Adrenal gland (tissue), 12 donors: ENCODE results near the gene TDG. TPM values are rescaled to one million over a fixed set of nuclear protein-coding genes. Genes with fewer than 3 reads are reported as not detected.
"Not testable (repeated sequence)": the region's sequence is repeated elsewhere in the genome, so short reads cannot be mapped to it uniquely, and the experiment has no call there.

Experiments used
- DNase-seq, 7 donors: peaks; one replicate each; pipeline ENCODE4 v3.0.0-alpha.2; 2019 to 2020
- H3K27ac ChIP-seq, 5 donors: fragments of 200-600 bp; sonication (generic) in 4 of 5; 1 replicate in 3 of 5; 2 replicates in 2 of 5; pipeline versions ENCODE4 v1.5.1 to v1.8.0; 2016 to 2020; ENCODE audit warnings: mild to moderate bottlenecking in 1 of 5
- H3K27me3 ChIP-seq: fragments of 200-600 bp; 2 replicates; pipeline ENCODE4 v1.8.0; 2021
- H3K36me3 ChIP-seq, 2 donors: fragments of 200-600 bp; replicated peaks in 1 of 2; 1 replicate in 1 of 2; 2 replicates in 1 of 2; pipeline versions ENCODE4 v1.5.1 to v1.8.0; 2018 to 2022
- H3K4me1 ChIP-seq, 2 donors: fragments of 200-600 bp; replicated peaks in 1 of 2; 1 replicate in 1 of 2; 2 replicates in 1 of 2; pipeline versions ENCODE4 v1.5.1 to v1.8.0; 2018 to 2021
- H3K4me3 ChIP-seq, 4 donors: fragments of 200-600 bp; sonication (generic) in 3 of 4; one replicate each; pipeline ENCODE4 v1.5.1; 2016 to 2018
- H3K9me3 ChIP-seq, 3 donors: fragments of 200-600 bp; sonication (generic) in 1 of 3; replicated peaks in 1 of 3; 1 replicate in 2 of 3; 2 replicates in 1 of 3; pipeline versions ENCODE4 v1.5.1 to v1.8.0; 2016 to 2021
- POLR2A ChIP-seq, 2 donors: fragments of 450-650 bp; IDR thresholded peaks; one replicate each; pipeline ENCODE4 v1.6.1; 2017; ENCODE audit warnings: antibody characterized with exemption in 2 of 2, mild to moderate bottlenecking in 2 of 2, moderate library complexity in 1 of 2
- WGBS, 4 donors: extraction: QIAGEN DNeasy Blood & Tissue Kit in 2 of 4; methylation state at CpG; one replicate each; pipeline versions ENCODE4 v1.1.5 to v1.1.7; 2013 to 2017; 5-methylcytosine and 5-hydroxymethylcytosine counted together
- intact Hi-C, 2 donors: fragments of 100-400 bp; cut with DNase I; formaldehyde crosslinking; loops; one replicate each; pipeline versions ENCODE4 v1.14.1 to v1.15.0; 2022 to 2023
- polyA plus RNA-seq, 3 donors: library from polyadenylated mRNA; stranded (reverse); fragments of 200-250 nt in 2 of 3; fragments of 350-450 nt in 1 of 3; fragmentation: Illumina TruSeq in 1 of 3; extraction: RNeasy Lipid Tissue Mini Kit (QIAGEN cat#74804) in 1 of 3; gene quantifications; one replicate each; pipeline ENCODE4 v1.2.3, GENCODE V29; 2013 to 2014
- total RNA-seq, 9 donors: library from RNA; depleted of rRNA in 4 of 9; stranded (reverse); fragments of >200 nt in 4 of 9; fragments of 120-200 nt in 1 of 9; fragmentation: NEBNext Ultra II Directional in 1 of 9; extraction: Animal tissue kit (Norgen Biotek cat#: 25700) in 1 of 9; gene quantifications; one replicate each; pipeline versions ENCODE4 v1.1.0 to v1.2.4, GENCODE V29; 2013 to 2023
- TF ChIP-seq, protein P1 (sequence below), 6 experiments: fragments of 450-650 bp in 4 of 6; fragments of 200-600 bp in 2 of 6; sonication (generic) in 1 of 6; IDR thresholded peaks; 1 replicate in 5 of 6; 2 replicates in 1 of 6; pipeline versions ENCODE4 v1.5.1 to v1.8.0; 2016 to 2021; ENCODE audit warnings: antibody characterized with exemption in 6 of 6, mild to moderate bottlenecking in 2 of 6, moderate library complexity in 1 of 6
- donor health status: healthy with polysubstance abuse.
- donor health status: Bipolar disorder and iron deficiency.
- donor health status: DM: yes; HTN: yes; CAD: no.
- donor health status: DM: no; HTN: no; CAD: no.
- donor health status: DM: no; HTN: no; CAD: no.
- donor health status: DM: yes; HTN: yes; CAD: no.

Gene TDG
- total and polyA plus RNA-seq, 12 donors, result 3.1 to 56.2 (median 21.5) TPM

DNA sequence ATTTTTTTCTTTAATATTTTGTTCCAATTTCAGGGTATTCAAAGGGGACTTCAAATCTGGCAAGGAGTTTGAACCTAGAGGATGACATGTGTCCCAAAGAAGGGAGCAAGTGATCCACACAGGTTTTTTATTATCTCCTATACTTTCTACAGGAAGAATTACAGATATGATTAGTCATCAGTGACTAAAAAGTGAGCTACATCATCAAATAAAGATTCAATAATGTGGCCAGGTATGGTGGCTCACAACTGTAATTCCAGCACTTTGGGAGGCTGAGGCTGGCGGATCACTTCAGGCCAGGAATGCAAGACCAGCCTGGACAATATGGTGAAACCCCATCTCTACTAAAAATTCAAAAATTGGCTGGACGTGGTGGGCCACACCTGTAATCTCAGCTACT lies 60.1 kb downstream of the TDG start:
- 96 to 100% (median 98%) methylated on average over 2 of the region's 2 CpGs for WGBS, 4 donors

DNA sequence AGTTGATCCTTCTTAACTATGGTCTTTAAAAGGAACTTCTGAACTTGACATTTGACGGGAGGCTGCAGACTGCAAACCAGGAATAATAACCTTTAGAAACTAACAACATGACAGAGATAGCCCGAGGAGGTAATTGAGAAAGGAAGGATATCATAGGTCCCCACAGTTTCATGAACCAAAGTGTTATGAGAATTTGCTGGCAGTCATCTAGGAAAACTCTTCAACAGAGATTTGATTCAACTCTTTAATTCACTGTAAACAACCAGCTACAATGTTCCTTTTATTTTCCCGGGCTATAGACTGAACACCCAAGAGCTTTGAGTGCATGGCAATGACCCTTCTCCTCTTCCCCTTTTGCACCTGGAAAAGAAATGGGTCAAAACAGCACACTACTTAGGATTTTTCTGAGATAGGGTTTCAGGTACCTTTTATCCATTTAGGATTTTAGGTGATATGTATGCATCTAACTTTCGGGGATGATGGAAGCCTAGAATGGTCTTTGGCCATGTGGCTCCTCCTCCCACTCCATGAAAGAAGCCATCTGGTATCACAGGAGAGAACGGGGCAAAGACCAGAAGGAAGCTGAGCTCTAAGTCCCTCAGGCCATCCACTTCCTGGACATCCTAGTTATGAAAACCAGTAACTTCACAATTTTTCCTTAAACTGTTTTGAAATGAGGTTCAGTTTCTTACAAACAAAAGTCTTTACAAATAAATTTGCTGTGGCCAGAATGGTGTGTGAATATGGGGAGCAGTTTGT lies 61.3 kb downstream of the TDG start:
- 56 to 69% (median 65%) methylated on average over 5 of the region's 5 CpGs for WGBS, 4 donors
- Histone ChIP-seq H3K27ac (no peak overlapping the region), H3K36me3 (no peaks in the 10 kb centered on the region), H3K27me3 (no peaks in the 10 kb centered on the region), H3K9me3 (no peaks in the 10 kb centered on the region), H3K4me1 (no peaks in the 10 kb centered on the region), H3K4me3 (no peak overlapping the region)
- intact Hi-C loops, result no loop called here
- TF ChIP-seq, protein P1, sequence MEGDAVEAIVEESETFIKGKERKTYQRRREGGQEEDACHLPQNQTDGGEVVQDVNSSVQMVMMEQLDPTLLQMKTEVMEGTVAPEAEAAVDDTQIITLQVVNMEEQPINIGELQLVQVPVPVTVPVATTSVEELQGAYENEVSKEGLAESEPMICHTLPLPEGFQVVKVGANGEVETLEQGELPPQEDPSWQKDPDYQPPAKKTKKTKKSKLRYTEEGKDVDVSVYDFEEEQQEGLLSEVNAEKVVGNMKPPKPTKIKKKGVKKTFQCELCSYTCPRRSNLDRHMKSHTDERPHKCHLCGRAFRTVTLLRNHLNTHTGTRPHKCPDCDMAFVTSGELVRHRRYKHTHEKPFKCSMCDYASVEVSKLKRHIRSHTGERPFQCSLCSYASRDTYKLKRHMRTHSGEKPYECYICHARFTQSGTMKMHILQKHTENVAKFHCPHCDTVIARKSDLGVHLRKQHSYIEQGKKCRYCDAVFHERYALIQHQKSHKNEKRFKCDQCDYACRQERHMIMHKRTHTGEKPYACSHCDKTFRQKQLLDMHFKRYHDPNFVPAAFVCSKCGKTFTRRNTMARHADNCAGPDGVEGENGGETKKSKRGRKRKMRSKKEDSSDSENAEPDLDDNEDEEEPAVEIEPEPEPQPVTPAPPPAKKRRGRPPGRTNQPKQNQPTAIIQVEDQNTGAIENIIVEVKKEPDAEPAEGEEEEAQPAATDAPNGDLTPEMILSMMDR (IDR thresholded peaks at IDR 0.05), result no peak
- TF ChIP-seq POLR2A (IDR thresholded peaks at IDR 0.05), result no peak
- DNase-seq, result no peak

More for the DNA sequence above, 60.1 kb downstream of the TDG start:
- DNase-seq, result no peak
- TF ChIP-seq, protein P1 (IDR thresholded peaks at IDR 0.05), result no peak
- TF ChIP-seq POLR2A (IDR thresholded peaks at IDR 0.05), result no peak
- Histone ChIP-seq H3K27me3 (no peaks in the 10 kb centered on the region), H3K4me3 (no peak overlapping the region), H3K36me3 (no peaks in the 10 kb centered on the region), H3K27ac (no peak overlapping the region), H3K4me1 (no peaks in the 10 kb centered on the region), H3K9me3 (no peaks in the 10 kb centered on the region)
- intact Hi-C loops, result no loop called here

DNA sequence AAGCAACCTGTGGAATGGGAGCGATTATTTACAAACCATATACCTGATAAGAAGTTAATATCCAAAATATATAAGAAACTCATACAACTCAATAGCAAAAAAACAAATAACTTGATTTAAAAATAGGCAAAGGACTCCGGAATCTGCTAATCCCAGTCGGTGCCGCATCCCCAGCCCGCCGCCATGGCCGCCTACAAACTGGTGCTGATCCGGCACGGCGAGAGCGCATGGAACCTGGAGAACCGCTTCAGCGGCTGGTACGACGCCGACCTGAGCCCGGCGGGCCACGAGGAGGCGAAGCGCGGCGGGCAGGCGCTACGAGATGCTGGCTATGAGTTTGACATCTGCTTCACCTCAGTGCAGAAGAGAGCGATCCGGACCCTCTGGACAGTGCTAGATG lies 64.9 kb downstream of the TDG start:
- H3K27me3 ChIP-seq, H3K36me3 ChIP-seq, H3K4me3 ChIP-seq, DNase-seq, intact Hi-C loops, H3K27ac ChIP-seq, H3K9me3 ChIP-seq, H3K4me1 ChIP-seq: not testable (repeated sequence)
- WGBS, 4 donors, result 86 to 93% (median 90%) methylated on average over 4 to 11 of the region's 27 CpGs

DNA sequence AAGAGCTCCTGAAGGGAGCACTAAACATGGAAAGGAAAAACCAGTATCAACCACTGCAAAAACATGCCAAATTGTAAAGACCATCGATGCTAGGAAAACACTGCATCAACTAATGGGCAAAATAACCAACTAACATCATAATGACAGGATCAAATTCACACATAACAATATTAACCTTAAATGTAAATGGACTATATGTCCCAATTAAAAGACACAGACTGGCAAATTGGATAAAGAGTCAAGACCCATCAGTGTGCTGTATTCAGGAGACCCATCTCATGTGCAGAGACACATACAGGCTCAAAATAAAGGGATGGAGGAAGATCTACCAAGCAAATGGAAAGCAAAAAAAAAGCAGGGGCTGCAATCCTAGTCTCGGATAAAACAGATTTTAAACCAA lies 70.5 kb downstream of the TDG start:
- H3K27me3 ChIP-seq, H3K9me3 ChIP-seq, intact Hi-C loops, H3K4me3 ChIP-seq, DNase-seq, H3K36me3 ChIP-seq, H3K27ac ChIP-seq, H3K4me1 ChIP-seq: not testable (repeated sequence)
- WGBS, 4 donors, result 87 to 92% (median 90%) methylated on average over 2 of the region's 2 CpGs

Other genes with a start within 250 kb of the TDG start
- 10 to 100 TPM in 5 of 9 donors, 1 to 10 TPM in 4; 4.8 to 14.9 (median 10.4) TPM for gene NT5DC3, start 124.6 kb upstream of the TDG start, total RNA-seq
- 1 to 10 TPM; 4.1 to 5.4 (median 4.2) TPM for gene NT5DC3, start 124.6 kb upstream of the TDG start, polyA plus RNA-seq
- 1,000 to 10,000 TPM in 1 of 9 donors, 100 to 1,000 TPM in 8; 241 to 1,575 (median 509) TPM for gene HSP90B1, start 35.5 kb upstream of the TDG start, total RNA-seq
- 1,000 to 10,000 TPM in 1 of 3 donors, 100 to 1,000 TPM in 2; 287 to 1,629 (median 551) TPM for gene HSP90B1, start 35.5 kb upstream of the TDG start, polyA plus RNA-seq
- 10 to 100 TPM in 6 of 9 donors, 1 to 10 TPM in 3; 6.3 to 21.2 (median 13.9) TPM for gene GLT8D2, start 84.3 kb downstream of the TDG start, total RNA-seq
- gene GLT8D2, start 84.3 kb downstream of the TDG start, polyA plus RNA-seq, result 10 to 100 TPM; 11.4 to 15.8 (median 14.7) TPM
- gene HCFC2, start 98.7 kb downstream of the TDG start, total RNA-seq, result 10 to 100 TPM; 12.6 to 35.4 (median 23.2) TPM
- gene HCFC2, start 98.7 kb downstream of the TDG start, polyA plus RNA-seq, result 10 to 100 TPM in 1 of 3 donors, 1 to 10 TPM in 2; 8.5 to 21.0 (median 9.7) TPM
- 10 to 100 TPM; 17.2 to 86.0 (median 55.5) TPM for gene NFYB, start 172.3 kb downstream of the TDG start, total RNA-seq
- 10 to 100 TPM; 37.7 to 47.6 (median 47.5) TPM for gene NFYB, start 172.3 kb downstream of the TDG start, polyA plus RNA-seq
- 100 to 1,000 TPM; 232 to 487 (median 294) TPM for gene TXNRD1, start 249.9 kb downstream of the TDG start, total RNA-seq
- gene TXNRD1, start 249.9 kb downstream of the TDG start, polyA plus RNA-seq, result 100 to 1,000 TPM in 1 of 3 donors, 10 to 100 TPM in 2; 53.9 to 345 (median 60.3) TPM